ENCODE measurements around the gene SNX27.

- TF ChIP-seq POLR2A (IDR thresholded peaks at IDR 0.05) = no peak
- no peak for TF ChIP-seq CTCF (IDR thresholded peaks at IDR 0.05)
These were observed 15.5 kb upstream of the SNX27 start for GRCh38 chr1:151596166-151596953.
